Choroid plexus epithelial cell (primary cell): ENCODE measurements around the gene SECTM1.
"Not testable (repeated sequence)": the region's sequence is repeated elsewhere in the genome, so short reads cannot be mapped to it uniquely, and the experiment has no call there.

Experiments
- DNase-seq: peaks from one replicate; pipeline ENCODE4 v3.0.0-alpha.2; 2010; ENCODE audit warnings: low read depth
- H3K4me3 ChIP-seq: 2 replicates; pipeline ENCODE4 v1.5.1; 2011; ENCODE audit warnings: low read depth, mild to moderate bottlenecking, control low read depth, low read length, moderate library complexity
- CTCF ChIP-seq: conservative IDR thresholded peaks from 2 replicates; pipeline ENCODE4 v1.5.1; 2011; ENCODE audit warnings: low read depth, mild to moderate bottlenecking, control low read depth, inconsistent platforms, low read length, moderate library complexity

Gene SECTM1

GRCh38 chr17:82376042-82376730, 42.6 kb upstream of the SECTM1 start:
- H3K4me3 ChIP-seq: no peak overlapping the region
- no peak for TF ChIP-seq CTCF
- DNase-seq: no peak

DNA sequence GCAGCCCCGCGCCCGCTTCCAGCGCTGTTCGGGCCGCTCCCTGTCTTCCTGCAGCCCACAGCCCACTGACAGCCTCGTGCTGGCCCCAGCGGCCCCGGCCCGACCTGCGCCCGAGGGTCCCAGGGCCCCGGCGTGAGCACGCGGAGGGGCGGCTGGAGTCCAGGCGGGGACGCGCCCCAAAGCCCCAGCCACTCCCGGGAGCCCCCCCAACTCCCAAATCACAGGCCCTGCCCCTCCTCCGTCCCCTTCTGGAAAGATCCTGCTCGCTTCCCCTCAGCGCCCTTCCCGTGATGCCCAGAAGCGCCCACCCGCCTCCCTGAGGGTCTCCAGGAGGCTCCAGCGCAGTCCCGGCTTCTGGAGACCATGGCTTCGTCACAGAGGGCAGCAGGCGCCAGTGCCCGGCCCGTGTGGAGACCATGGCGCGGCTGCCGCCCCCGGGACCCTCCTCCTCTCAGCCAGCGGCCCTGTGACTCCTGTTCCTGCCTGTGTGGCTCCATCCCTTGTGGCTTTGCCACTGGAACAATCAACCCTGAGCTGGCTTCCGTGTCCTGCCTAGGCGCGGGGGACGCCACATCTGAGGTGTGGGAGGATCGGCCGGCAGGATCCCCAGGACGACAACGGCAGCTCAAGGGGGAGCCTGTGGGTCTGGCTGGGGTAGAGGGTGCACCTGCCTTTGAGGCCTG, 41.9 kb upstream of the SECTM1 start:
- TF ChIP-seq CTCF: no peak
- DNase-seq: no peak
- no peak overlapping the region for H3K4me3 ChIP-seq

DNA sequence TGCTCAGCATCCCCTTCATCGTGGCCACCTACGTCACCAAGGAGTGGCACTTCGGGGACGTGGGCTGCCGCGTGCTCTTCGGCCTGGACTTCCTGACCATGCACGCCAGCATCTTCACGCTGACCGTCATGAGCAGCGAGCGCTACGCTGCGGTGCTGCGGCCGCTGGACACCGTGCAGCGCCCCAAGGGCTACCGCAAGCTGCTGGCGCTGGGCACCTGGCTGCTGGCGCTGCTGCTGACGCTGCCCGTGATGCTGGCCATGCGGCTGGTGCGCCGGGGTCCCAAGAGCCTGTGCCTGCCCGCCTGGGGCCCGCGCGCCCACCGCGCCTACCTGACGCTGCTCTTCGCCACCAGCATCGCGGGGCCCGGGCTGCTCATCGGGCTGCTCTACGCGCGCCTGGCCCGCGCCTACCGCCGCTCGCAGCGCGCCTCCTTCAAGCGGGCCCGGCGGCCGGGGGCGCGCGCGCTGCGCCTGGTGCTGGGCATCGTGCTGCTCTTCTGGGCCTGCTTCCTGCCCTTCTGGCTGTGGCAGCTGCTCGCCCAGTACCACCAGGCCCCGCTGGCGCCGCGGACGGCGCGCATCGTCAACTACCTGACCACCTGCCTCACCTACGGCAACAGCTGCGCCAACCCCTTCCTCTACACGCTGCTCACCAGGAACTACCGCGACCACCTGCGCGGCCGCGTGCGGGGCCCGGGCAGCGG, 41.2 kb upstream of the SECTM1 start:
- no peak for DNase-seq
- no peak overlapping the region for H3K4me3 ChIP-seq
- TF ChIP-seq CTCF: no peak

- TF ChIP-seq CTCF: no peak
- DNase-seq: no peak
- H3K4me3 ChIP-seq: no peak overlapping the region
These were observed 40.4 kb upstream of the SECTM1 start for GRCh38 chr17:82373731-82374625.

DNA sequence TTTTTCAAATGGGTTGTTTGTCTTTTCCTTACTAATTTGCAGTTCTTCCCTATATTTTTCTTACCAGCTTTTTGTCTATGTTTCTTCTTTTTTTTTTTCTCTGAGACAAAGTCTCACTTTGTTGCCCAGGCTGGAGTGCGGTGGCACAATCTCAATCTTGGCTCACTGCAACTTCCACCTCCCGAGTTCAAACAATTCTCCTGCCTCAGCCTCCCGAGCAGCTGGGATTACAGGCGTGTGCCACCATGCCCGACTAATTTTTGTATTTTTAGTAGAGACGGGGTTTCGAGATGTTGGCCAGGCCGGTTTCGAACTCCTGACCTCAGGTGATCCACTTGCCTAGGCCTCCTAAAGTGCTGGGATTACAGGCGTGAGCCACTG, 39.5 kb upstream of the SECTM1 start:
- DNase-seq, H3K4me3 ChIP-seq: not testable (repeated sequence)

DNA sequence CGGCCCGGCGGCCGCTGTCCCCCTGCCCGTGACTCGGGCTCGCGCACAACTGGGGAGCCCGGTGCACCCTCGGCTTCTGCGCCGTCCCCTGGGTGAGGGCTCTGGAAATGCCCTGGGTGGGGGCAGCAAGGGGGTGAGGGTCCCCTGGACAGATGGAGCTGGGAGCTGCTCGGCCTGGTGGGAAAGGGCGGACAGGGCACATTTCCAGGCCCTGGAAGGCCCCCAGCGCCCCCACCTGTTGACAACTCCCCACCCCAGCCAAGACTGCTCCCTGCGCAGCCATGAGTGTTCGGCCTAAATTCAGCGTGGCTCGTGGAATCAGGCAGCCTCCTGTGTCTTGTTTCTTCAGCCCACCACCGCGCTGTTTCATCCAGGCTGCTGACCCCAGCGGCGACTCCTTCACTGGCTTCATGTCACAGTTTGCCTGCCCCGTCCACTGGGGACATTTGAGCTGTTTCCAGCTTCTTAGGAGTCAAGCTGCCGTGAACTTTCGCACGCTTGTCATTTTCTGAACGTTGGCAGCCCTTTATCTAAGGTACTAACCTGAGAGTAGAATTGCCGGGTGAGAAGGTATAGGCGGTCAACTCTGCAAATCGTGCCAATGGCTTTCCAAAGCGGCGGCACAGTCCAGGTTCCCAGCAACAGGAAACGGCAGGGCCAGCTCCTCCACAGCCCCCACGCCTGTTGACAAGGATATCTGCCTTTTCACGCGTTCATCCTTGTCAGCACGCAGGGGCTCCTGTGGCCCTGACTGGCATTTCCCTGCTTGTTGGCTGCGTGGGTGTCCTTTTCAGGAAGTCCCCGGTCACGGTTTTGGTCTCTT, 38.9 kb upstream of the SECTM1 start:
- no peak overlapping the region for H3K4me3 ChIP-seq
- no peak for DNase-seq
- no peak for TF ChIP-seq CTCF
